Frontal cortex (tissue), 1 donor: Measurements from ENCODE around the gene LOX. TPM values are rescaled to one million over a fixed set of nuclear protein-coding genes. Genes with fewer than 3 reads are reported as not detected.

Source experiments
- total RNA-seq: library from RNA; depleted of rRNA; stranded (reverse); fragments of >200 nt; gene quantifications from one replicate; pipeline ENCODE4 v1.2.3, GENCODE V29; 2014

LOX gene
- total RNA-seq, 1 donor from 2014 or later: 3.3 TPM

Other genes starting within 250 kb of the LOX start
- not detected for gene FTMT, start 226.4 kb downstream of the LOX start, total RNA-seq
- 43.2 TPM for gene SRFBP1, start 116.3 kb downstream of the LOX start, total RNA-seq
- gene ZNF474, start 51.3 kb upstream of the LOX start, total RNA-seq: 1.6 TPM
- gene SNCAIP, start 234.0 kb upstream of the LOX start, total RNA-seq: 37.9 TPM